Body of pancreas (tissue), 4 donors: ENCODE results near the gene ATG3. TPM values are rescaled to one million over a fixed set of nuclear protein-coding genes. Genes with fewer than 3 reads are reported as not detected.
"Not testable (repeated sequence)": the region's sequence is repeated elsewhere in the genome, so short reads cannot be mapped to it uniquely, and the experiment has no call there.

Experiments used
- ATAC-seq: fragments of 150-250 bp; one replicate; pipeline ENCODE4 v1.9.1; 2016
- DNase-seq, 4 donors: peaks; one replicate each; pipeline ENCODE4 v3.0.0-alpha.2; 2019
- H3K27ac ChIP-seq, 4 donors: fragments of 200-600 bp; sonication (generic); 1 replicate in 3 of 4; 2 replicates in 1 of 4; pipeline versions ENCODE4 v1.5.1 to v1.6.1; 2016 to 2019; ENCODE audit warnings: mild to moderate bottlenecking in 1 of 4, mixed read lengths in 1 of 4, moderate library complexity in 1 of 4
- H3K27me3 ChIP-seq, 2 donors: fragments of 200-600 bp; sonication (generic); one replicate each; pipeline ENCODE4 v1.6.0; 2016; ENCODE audit warnings: mild to moderate bottlenecking in 1 of 2
- H3K36me3 ChIP-seq, 2 donors: fragments of 200-600 bp; sonication (generic); replicated peaks in 1 of 2; 2 replicates each; pipeline ENCODE4 v1.5.1; 2016; ENCODE audit warnings: low read depth in 2 of 2; ENCODE audit not compliant: insufficient read depth in 1 of 2
- H3K4me1 ChIP-seq: fragments of 200-600 bp; sonication (generic); one replicate; pipeline ENCODE4 v1.6.0; 2016
- H3K4me3 ChIP-seq, 2 donors: fragments of 200-600 bp; sonication (generic); 1 replicate in 1 of 2; 2 replicates in 1 of 2; pipeline ENCODE4 v1.5.1; 2016 to 2019
- H3K9me3 ChIP-seq, 3 donors: fragments of 200-600 bp; sonication (generic); 1 replicate in 2 of 3; 2 replicates in 1 of 3; pipeline ENCODE4 v1.5.1; 2016
- POLR2A ChIP-seq, 3 donors: fragments of 450-650 bp; IDR thresholded peaks; one replicate each; pipeline ENCODE4 v1.6.1; 2016; ENCODE audit warnings: antibody characterized with exemption in 3 of 3, mild to moderate bottlenecking in 2 of 3
- WGBS, 2 donors: methylation state at CpG; one replicate each; pipeline ENCODE4 v1.1.5; 2017; 5-methylcytosine and 5-hydroxymethylcytosine counted together
- intact Hi-C: fragments of 100-400 bp; cut with DNase I; formaldehyde crosslinking; loops from one replicate; pipeline ENCODE4 v1.15.1; 2023
- total RNA-seq, 2 donors: library from RNA; depleted of rRNA; stranded (reverse); fragments of >200 nt; gene quantifications; one replicate each; pipeline ENCODE4 v1.1.0, GENCODE V29; 2016
- TF ChIP-seq, protein P1 (sequence below), 7 experiments: fragments of 450-650 bp in 4 of 7; fragments of 200-600 bp in 3 of 7; sonication (generic) in 3 of 7; IDR thresholded peaks; one replicate each; pipeline ENCODE4 v1.5.1; 2016 to 2019; ENCODE audit warnings: antibody characterized with exemption in 7 of 7

Gene ATG3
- total RNA-seq, 2 donors from 2014 or later = 27.8 to 41.2 TPM

- TF ChIP-seq, protein P1, sequence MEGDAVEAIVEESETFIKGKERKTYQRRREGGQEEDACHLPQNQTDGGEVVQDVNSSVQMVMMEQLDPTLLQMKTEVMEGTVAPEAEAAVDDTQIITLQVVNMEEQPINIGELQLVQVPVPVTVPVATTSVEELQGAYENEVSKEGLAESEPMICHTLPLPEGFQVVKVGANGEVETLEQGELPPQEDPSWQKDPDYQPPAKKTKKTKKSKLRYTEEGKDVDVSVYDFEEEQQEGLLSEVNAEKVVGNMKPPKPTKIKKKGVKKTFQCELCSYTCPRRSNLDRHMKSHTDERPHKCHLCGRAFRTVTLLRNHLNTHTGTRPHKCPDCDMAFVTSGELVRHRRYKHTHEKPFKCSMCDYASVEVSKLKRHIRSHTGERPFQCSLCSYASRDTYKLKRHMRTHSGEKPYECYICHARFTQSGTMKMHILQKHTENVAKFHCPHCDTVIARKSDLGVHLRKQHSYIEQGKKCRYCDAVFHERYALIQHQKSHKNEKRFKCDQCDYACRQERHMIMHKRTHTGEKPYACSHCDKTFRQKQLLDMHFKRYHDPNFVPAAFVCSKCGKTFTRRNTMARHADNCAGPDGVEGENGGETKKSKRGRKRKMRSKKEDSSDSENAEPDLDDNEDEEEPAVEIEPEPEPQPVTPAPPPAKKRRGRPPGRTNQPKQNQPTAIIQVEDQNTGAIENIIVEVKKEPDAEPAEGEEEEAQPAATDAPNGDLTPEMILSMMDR (IDR thresholded peaks at IDR 0.05) = no peak
- no peak for TF ChIP-seq POLR2A (IDR thresholded peaks at IDR 0.05)
- 82 to 86% methylated on average over 11 of the region's 11 CpGs for WGBS, 2 donors
Measured at GRCh38 chr3:112497897-112498548, 63.7 kb downstream of the ATG3 start.

GRCh38 chr3:112496366-112497067 is 65.2 kb downstream of the ATG3 start:
- Histone ChIP-seq H3K4me1 (no peaks in the 10 kb centered on the region), H3K27ac (no peak overlapping the region), H3K27me3 (no peaks in the 10 kb centered on the region), H3K4me3 (no peak overlapping the region), H3K36me3 (no peaks in the 10 kb centered on the region), H3K9me3 (no peaks in the 10 kb centered on the region)
- intact Hi-C loops = no loop called here
- DNase-seq = no peak
- no peak for ATAC-seq
- 78 to 84% methylated on average over 5 of the region's 5 CpGs for WGBS, 2 donors
- TF ChIP-seq, protein P1 (IDR thresholded peaks at IDR 0.05) = no peak
- no peak for TF ChIP-seq POLR2A (IDR thresholded peaks at IDR 0.05)

More at GRCh38 chr3:112497897-112498548, 63.7 kb downstream of the ATG3 start:
- DNase-seq = no peak
- H3K27ac ChIP-seq = no peak overlapping the region
- no peaks in the 10 kb centered on the region for H3K27me3 ChIP-seq
- intact Hi-C loops = no loop called here
- H3K4me1 ChIP-seq = no peaks in the 10 kb centered on the region
- no peak overlapping the region for H3K4me3 ChIP-seq
- no peaks in the 10 kb centered on the region for H3K9me3 ChIP-seq
- no peaks in the 10 kb centered on the region for H3K36me3 ChIP-seq
- no peak for ATAC-seq

- H3K4me3 ChIP-seq, H3K27ac ChIP-seq, H3K9me3 ChIP-seq, H3K27me3 ChIP-seq, H3K4me1 ChIP-seq, DNase-seq, intact Hi-C loops, H3K36me3 ChIP-seq, ATAC-seq: not testable (repeated sequence)
- WGBS, 2 donors = 78 to 85% methylated on average over 3 of the region's 3 CpGs
Measured at GRCh38 chr3:112494448-112494767, 67.4 kb downstream of the ATG3 start.

DNA sequence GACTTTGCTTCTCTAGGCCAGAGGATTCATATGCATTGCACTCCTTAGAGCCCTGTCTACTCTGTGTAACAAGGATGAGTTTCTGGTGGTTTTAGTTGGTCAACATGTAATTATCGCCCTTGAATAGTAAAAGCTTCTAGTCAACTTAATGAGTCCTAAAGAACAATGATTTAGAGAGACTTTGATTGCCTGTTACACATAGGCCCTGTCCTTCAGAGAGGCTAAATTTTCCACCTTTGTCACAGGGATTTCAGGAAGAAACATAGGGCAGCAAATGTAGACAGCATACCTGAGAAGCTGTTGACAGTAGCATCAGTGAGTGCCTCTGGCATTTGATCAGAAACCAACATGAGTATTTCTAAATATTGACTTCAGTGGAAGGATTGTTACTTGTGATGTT is 69.6 kb downstream of the ATG3 start:
- H3K4me1 ChIP-seq = no peaks in the 10 kb centered on the region
- H3K36me3 ChIP-seq = no peaks in the 10 kb centered on the region
- ATAC-seq (no peak), DNase-seq (no peak)
- H3K27ac ChIP-seq = no peak overlapping the region
- no peaks in the 10 kb centered on the region for H3K9me3 ChIP-seq
- intact Hi-C loops = no loop called here
- no peak overlapping the region for H3K4me3 ChIP-seq
- no peak for TF ChIP-seq POLR2A (IDR thresholded peaks at IDR 0.05)
- TF ChIP-seq, protein P1 (IDR thresholded peaks at IDR 0.05) = no peak
- H3K27me3 ChIP-seq = no peaks in the 10 kb centered on the region
- WGBS, 2 donors = 77 to 83% methylated on average over 1 of the region's 1 CpG

- no peak for DNase-seq
- Histone ChIP-seq H3K27ac (no peak overlapping the region), H3K27me3 (no peaks in the 10 kb centered on the region), H3K4me1 (no peaks in the 10 kb centered on the region), H3K36me3 (no peaks in the 10 kb centered on the region), H3K4me3 (no peak overlapping the region), H3K9me3 (no peaks in the 10 kb centered on the region)
- no peak for TF ChIP-seq POLR2A (IDR thresholded peaks at IDR 0.05)
- TF ChIP-seq, protein P1 (IDR thresholded peaks at IDR 0.05) = no peak
- intact Hi-C loops = no loop called here
- ATAC-seq = no peak
Measured at GRCh38 chr3:112491373-112491772, 70.4 kb downstream of the ATG3 start.
